LNCAP (cell line): ENCODE results near the gene TRANK1.

ENCODE experiments used
- CTCF ChIP-seq: fragments of 450-650 bp; IDR thresholded peaks from 2 replicates; pipeline ENCODE4 v1.5.1; 2017; ENCODE audit warnings: mild to moderate bottlenecking

Gene TRANK1

GRCh38 chr3:36954452-36955134 lies 9.7 kb upstream of the TRANK1 start:
- no peak for TF ChIP-seq CTCF

- no peak for TF ChIP-seq CTCF
Observed at GRCh38 chr3:36945333-36945980, 603 bp upstream of the TRANK1 start.

GRCh38 chr3:36944012-36944640 lies 728 bp downstream of the TRANK1 start:
- no peak for TF ChIP-seq CTCF

GRCh38 chr3:36943601-36944000 lies 1.3 kb downstream of the TRANK1 start:
- TF ChIP-seq CTCF = no peak

GRCh38 chr3:36942638-36943248 lies 2.1 kb downstream of the TRANK1 start:
- TF ChIP-seq CTCF = no peak

- no peak for TF ChIP-seq CTCF
Observed at GRCh38 chr3:36941658-36942057, 3.2 kb downstream of the TRANK1 start.

GRCh38 chr3:36941162-36941561 lies 3.7 kb downstream of the TRANK1 start:
- TF ChIP-seq CTCF = no peak
